CD4-positive, alpha-beta T cell (primary cell): ENCODE results near the gene INO80. TPM values are rescaled to one million over a fixed set of nuclear protein-coding genes. Genes with fewer than 3 reads are reported as not detected.

Experiments
- ATAC-seq: fragments of 200-7000 bp; cut with Tn5 transposase; one replicate; pipeline ENCODE4 v1.10.0; 2022; ENCODE audit warnings: mild to moderate bottlenecking; ENCODE audit not compliant: poor library complexity
- CTCF ChIA-PET: fragments of 350-600 bp; sonication (Branson Sonifier 250); formaldehyde crosslinking; loops from one replicate; lab custom pipeline; 2021; ENCODE audit warnings: antibody characterized with exemption, inconsistent platforms; lab: Charles Lee
- POLR2A ChIA-PET: fragments of 350-600 bp; sonication (Branson Sonifier 250); formaldehyde crosslinking; loops from one replicate; lab custom pipeline; 2021; ENCODE audit warnings: antibody characterized with exemption, inconsistent platforms; lab: Charles Lee
- DNase-seq, 14 experiments: peaks; one replicate each; pipeline ENCODE4 v3.0.0-alpha.2; 2013 to 2020; ENCODE audit warnings: mixed read lengths in 2 of 14
- H3K27ac ChIP-seq, 2 donors: one replicate each; pipeline versions ENCODE4 v1.5.1 to v1.7.0; 2013; ENCODE audit warnings: low read length in 2 of 2, low read depth in 1 of 2, mild to moderate bottlenecking in 1 of 2
- H3K27me3 ChIP-seq, 2 experiments: 1 replicate in 1 of 2; 2 replicates in 1 of 2; pipeline versions ENCODE4 v1.6.1 to v1.7.0; 2013; ENCODE audit warnings: low read length in 2 of 2, control low read depth in 1 of 2, mild to moderate bottlenecking in 1 of 2, moderate library complexity in 1 of 2; ENCODE audit not compliant: insufficient read depth in 2 of 2, control insufficient read depth in 1 of 2
- H3K36me3 ChIP-seq: one replicate; pipeline ENCODE4 v1.6.1; 2013; ENCODE audit warnings: low read length, control low read depth; ENCODE audit not compliant: insufficient read depth
- H3K4me1 ChIP-seq: one replicate; pipeline ENCODE4 v1.6.1; 2013; ENCODE audit warnings: low read length, control low read depth; ENCODE audit not compliant: insufficient read depth
- H3K4me3 ChIP-seq: one replicate; pipeline ENCODE4 v1.5.1; 2013; ENCODE audit warnings: mild to moderate bottlenecking, low read length, moderate library complexity
- H3K9me3 ChIP-seq, 2 experiments: 1 replicate in 1 of 2; 2 replicates in 1 of 2; pipeline versions ENCODE4 v1.6.1 to v1.7.0; 2013; ENCODE audit warnings: low read length in 2 of 2, mild to moderate bottlenecking in 2 of 2, control low read depth in 1 of 2, moderate library complexity in 1 of 2; ENCODE audit not compliant: control insufficient read depth in 1 of 2, insufficient read depth in 1 of 2
- H3K27ac Mint-ChIP-seq: one replicate; pipeline ENCODE4 v1.8.0; 2020; ENCODE audit warnings: mixed read lengths
- H3K27me3 Mint-ChIP-seq: one replicate; pipeline ENCODE4 v1.8.0; 2021; ENCODE audit warnings: mixed read lengths
- H3K36me3 Mint-ChIP-seq: one replicate; pipeline ENCODE4 v1.8.0; 2021; ENCODE audit warnings: low read depth, mixed read lengths
- H3K4me1 Mint-ChIP-seq: one replicate; pipeline ENCODE4 v1.8.0; 2021; ENCODE audit warnings: low read depth, mixed read lengths
- H3K4me3 Mint-ChIP-seq: one replicate; pipeline ENCODE4 v1.8.0; 2020; ENCODE audit warnings: mild to moderate bottlenecking, mixed read lengths
- H3K9me3 Mint-ChIP-seq: one replicate; pipeline ENCODE4 v1.8.0; 2020; ENCODE audit warnings: mixed read lengths
- CTCF ChIP-seq: fragments of 200-600 bp; IDR thresholded peaks from one replicate; pipeline ENCODE4 v1.8.0; 2022; ENCODE audit warnings: antibody characterized with exemption, mild to moderate bottlenecking
- intact Hi-C, 2 experiments: fragments of 100-400 bp; cut with DNase I in 1 of 2; cut with micrococcal nuclease in 1 of 2; formaldehyde crosslinking; loops; one replicate each; pipeline versions ENCODE4 v1.15.1 to v1.9.0; 2023 to 2025; cut with DNase I, micrococcal nuclease
- total RNA-seq, 174 experiments: library from RNA in 2 of 174; stranded (reverse) in 2 of 174; gene quantifications; one replicate each; pipeline ENCODE4 v1.2.3 and lab custom pipeline; 2021 to 2026

The INO80 gene
- total RNA-seq, 2 experiments from 2014 or later = 20.3 to 22.9 TPM

DNA sequence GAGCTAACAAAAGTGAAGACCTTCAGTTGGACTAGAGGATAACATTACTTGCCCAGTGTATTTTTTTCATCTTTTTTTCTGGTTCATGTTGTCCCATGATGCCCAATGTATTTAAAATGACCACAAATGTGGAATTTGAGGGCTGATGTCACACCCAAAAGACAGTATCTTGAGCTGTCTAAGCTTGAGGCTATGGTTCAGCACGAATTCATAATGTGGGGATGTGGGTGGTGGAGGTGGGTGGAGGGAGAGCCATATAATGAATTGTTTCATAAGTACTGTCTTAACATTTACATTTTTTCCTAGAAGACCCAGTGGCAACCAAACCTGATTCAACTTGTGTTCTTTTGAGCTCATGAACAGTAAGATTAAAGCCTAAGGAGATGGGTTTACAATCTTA is 125.3 kb downstream of the INO80 start:
- H3K27ac Mint-ChIP-seq = no peak overlapping the region
- no peaks in the 10 kb centered on the region for H3K27me3 ChIP-seq
- peaks cover 63% of the 10 kb centered on the region for H3K36me3 ChIP-seq
- no peak overlapping the region for H3K27ac ChIP-seq
- ChIA-PET POLR2A (no interaction called here), CTCF (no interaction called here)
- no peak for TF ChIP-seq CTCF
- H3K9me3 ChIP-seq = no peaks in the 10 kb centered on the region
- H3K4me1 Mint-ChIP-seq = no peaks in the 10 kb centered on the region
- intact Hi-C loops = no loop called here
- no peak overlapping the region for H3K4me3 Mint-ChIP-seq
- H3K4me3 ChIP-seq = no peak overlapping the region
- H3K9me3 Mint-ChIP-seq = no peaks in the 10 kb centered on the region
- no peaks in the 10 kb centered on the region for H3K4me1 ChIP-seq
- ATAC-seq (no peak), DNase-seq (no peak)
- H3K27me3 Mint-ChIP-seq = no peaks in the 10 kb centered on the region
- H3K36me3 Mint-ChIP-seq = peaks cover 82% of the 10 kb centered on the region

GRCh38 chr15:40990080-40990479 is 126.0 kb downstream of the INO80 start:
- DNase-seq (no peak), ATAC-seq (no peak)
- Histone ChIP-seq H3K36me3 (peaks cover 64% of the 10 kb centered on the region), H3K27ac (no peak overlapping the region), H3K9me3 (no peaks in the 10 kb centered on the region), H3K27me3 (no peaks in the 10 kb centered on the region), H3K4me3 (no peak overlapping the region), H3K4me1 (no peaks in the 10 kb centered on the region)
- Mint-ChIP-seq H3K36me3 (peaks cover 82% of the 10 kb centered on the region), H3K4me1 (no peaks in the 10 kb centered on the region), H3K9me3 (no peaks in the 10 kb centered on the region), H3K27me3 (no peaks in the 10 kb centered on the region), H3K27ac (no peak overlapping the region), H3K4me3 (no peak overlapping the region)
- ChIA-PET POLR2A (no interaction called here), CTCF (no interaction called here)
- no peak for TF ChIP-seq CTCF
- intact Hi-C loops = no loop called here

GRCh38 chr15:40988156-40988555 is 127.9 kb downstream of the INO80 start:
- no peaks in the 10 kb centered on the region for H3K9me3 ChIP-seq
- DNase-seq = no peak
- Mint-ChIP-seq H3K4me1 (no peaks in the 10 kb centered on the region), H3K4me3 (no peak overlapping the region), H3K27me3 (no peaks in the 10 kb centered on the region), H3K9me3 (no peaks in the 10 kb centered on the region), H3K36me3 (peaks cover 90% of the 10 kb centered on the region), H3K27ac (no peak overlapping the region)
- no peak for ATAC-seq
- POLR2A ChIA-PET = no interaction called here
- H3K27ac ChIP-seq = no peak overlapping the region
- no peaks in the 10 kb centered on the region for H3K4me1 ChIP-seq
- CTCF ChIA-PET = no interaction called here
- intact Hi-C loops = no loop called here
- TF ChIP-seq CTCF = no peak
- H3K4me3 ChIP-seq = no peak overlapping the region
- H3K27me3 ChIP-seq = no peaks in the 10 kb centered on the region
- H3K36me3 ChIP-seq = peaks cover 74% of the 10 kb centered on the region
